HG02588 (cell line): ENCODE data around the gene ITGB8.

Experiments used
- ATAC-seq: cut with Tn5 transposase; IDR thresholded peaks from one replicate; pipeline ENCODE4 v1.9.1; 2021; ENCODE audit warnings: mild to moderate bottlenecking, moderate library complexity; ENCODE audit not compliant: unreplicated experiment

ITGB8 gene

GRCh38 chr7:20408467-20408826 lies 77.7 kb downstream of the ITGB8 start:
- no peak for ATAC-seq

DNA sequence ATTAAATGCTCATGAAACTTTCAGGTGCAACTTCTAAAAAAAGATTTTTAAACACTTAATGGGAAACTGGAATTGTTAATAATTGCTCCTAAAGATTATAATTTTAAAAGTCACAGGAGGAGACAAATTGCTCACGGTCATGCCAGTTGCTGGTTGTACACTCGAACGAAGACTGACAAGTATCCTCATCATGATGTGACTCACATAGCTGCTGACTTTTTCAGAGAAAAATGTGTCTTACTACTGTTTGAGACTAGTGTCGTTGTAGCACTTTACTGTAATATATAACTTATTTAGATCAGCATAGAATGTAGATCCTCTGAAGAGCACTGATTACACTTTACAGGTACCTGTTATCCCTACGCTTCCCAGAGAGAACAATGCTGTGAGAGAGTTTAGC lies 79.3 kb downstream of the ITGB8 start:
- no peak for ATAC-seq

DNA sequence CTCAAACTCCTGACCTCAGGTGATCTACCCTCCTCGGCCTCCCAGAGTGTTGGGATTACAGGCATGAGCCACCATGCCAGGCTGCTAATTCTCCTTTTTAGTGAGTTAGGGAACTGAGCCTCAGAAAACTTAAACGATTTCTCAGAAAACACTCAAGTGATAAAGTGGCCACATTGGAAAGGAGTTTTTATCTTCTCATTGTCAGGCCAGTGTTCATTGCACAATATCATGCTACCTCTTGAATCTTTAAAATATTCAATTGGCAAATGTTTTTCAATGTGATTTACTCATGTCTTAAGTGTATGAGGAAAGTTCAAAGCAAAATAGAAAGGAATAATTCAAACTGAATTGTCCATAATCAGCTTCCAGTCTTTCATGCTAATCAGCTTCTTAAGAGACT lies 80.7 kb downstream of the ITGB8 start:
- ATAC-seq = no peak

DNA sequence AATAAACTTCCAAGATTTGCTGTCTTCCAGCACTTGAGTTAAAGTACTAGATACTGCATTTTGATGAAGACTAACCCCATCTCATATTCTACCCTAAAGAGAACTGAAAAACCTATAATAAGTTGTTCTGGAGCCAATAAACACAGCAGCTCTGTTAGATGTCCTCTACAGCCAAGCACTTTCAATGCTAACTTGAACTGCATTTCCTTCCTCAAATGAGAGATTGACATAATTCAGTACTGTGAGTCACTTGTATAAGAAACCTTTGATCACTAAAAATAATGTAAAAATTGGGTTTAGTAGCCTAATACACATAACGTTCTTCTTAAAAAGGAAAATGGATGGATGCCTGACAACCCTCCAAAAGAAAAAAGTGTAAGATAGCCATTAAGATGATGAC lies 81.3 kb downstream of the ITGB8 start:
- ATAC-seq = no peak

DNA sequence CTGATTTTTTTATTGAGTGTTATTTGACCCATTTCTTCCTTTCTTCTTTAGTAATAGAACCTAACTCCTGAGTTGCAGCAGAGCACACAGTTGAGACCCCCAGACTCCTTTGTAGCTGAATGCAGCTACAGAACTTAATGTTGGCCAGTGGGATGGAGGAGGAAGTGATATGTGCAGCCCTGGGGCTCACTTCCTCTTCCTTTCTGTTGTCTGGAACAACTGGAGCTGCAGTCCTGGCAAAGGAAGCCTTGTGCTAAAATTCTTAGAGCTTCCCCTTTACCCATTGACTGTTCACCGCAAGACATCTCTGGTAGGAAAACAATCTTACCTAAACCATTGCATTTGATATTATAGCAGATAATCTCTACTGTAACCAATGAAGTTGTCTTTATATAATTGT lies 86.6 kb downstream of the ITGB8 start:
- no peak for ATAC-seq

- no peak for ATAC-seq
Observed at GRCh38 chr7:20417675-20418382, 87.1 kb downstream of the ITGB8 start.

- no peak for ATAC-seq
Observed at GRCh38 chr7:20424500-20424899, 93.8 kb downstream of the ITGB8 start.

GRCh38 chr7:20430664-20431063 lies 100.0 kb downstream of the ITGB8 start:
- ATAC-seq = no peak

- no peak for ATAC-seq
Observed at GRCh38 chr7:20431146-20431545, 100.4 kb downstream of the ITGB8 start.

DNA sequence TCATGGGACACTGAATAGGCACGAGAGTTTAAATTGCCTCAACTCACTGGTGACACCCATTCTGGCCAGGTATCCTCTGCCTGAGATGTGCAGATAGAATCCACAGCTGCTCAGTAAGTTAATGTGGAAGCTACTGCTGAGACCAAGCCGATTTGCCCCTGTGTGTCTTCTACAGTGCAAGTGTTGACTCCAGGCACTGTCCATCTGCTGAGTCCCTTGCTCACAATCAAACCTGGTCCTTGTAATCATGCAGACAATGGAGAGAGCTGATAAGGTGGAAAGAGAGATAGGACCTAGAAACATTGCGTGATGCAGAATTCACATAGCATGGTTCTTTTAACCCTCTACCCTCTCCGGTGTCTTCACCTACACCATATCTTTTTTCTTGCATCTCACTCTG lies 101.4 kb downstream of the ITGB8 start:
- no peak for ATAC-seq

- ATAC-seq = no peak
Observed at GRCh38 chr7:20435305-20435704, 104.6 kb downstream of the ITGB8 start.

- no peak for ATAC-seq
Observed at GRCh38 chr7:20438248-20438647, 107.5 kb downstream of the ITGB8 start.

GRCh38 chr7:20438694-20439376 lies 108.1 kb downstream of the ITGB8 start:
- peak; percentile 87 for ATAC-seq

DNA sequence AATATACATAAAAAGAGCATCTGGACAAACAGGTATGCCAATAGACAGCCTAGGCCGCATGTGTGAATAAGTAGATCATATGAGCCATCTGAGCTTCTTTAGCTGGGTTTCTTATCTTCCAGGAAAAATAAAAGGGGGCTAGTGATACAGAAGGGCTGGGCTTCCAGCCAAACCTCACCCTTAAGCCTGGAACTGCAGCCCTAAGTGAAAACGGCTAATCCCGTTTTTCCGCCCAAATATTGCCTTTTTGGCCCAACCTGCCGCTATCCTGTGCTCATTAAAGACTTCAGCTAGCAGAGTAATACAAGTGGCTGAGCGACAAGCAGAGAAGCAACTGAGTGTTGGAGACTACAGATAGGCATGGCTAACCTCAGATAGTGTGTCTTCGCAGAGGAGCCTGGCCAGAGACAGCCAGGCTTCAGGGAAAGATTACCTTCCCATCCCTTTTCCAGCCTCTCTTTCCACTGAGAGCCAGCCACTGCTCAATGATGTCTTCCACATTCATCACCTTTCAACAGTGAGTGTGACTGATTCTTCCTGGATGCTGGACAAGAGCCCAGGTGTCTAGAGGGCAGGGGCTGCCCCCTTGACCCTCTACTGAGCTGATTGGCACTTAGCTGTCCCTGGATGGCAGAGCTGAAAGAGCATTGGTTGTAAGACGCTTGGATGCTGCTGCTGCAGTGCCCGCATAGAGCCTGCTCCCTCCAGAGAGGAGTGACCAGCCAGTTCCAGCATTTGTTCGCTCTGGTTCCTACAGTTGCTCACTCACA lies 108.9 kb downstream of the ITGB8 start:
- no peak for ATAC-seq

DNA sequence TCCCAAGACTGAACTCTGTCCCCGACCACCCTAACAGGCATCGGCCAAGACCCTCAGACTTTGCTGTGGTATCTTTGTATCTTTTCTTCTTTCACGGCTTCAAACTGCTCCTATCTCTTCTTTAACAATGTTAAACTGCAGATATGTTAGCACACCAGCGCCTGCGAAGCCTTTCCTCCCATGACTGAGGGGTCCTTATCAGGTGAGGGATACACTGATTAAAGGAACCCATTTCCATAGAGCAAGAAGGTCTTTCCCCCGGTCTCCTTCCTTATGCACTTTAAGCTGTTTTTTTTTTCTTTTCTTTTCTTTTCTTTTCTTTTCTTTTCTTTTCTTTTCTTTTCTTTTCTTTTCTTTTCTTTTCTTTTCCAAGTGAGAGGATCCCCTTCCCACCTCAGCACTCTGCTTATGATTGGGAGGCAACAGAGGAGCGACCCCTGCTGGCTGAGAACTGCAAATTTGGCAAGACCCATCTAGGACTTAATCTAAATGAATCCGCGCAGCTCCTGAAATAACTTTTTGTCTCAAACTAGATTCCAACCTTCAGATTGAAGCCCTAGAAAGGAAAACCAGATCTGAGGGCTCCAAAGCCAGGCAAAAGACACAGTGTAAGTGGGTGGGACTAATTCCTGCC lies 109.9 kb downstream of the ITGB8 start:
- no peak for ATAC-seq

DNA sequence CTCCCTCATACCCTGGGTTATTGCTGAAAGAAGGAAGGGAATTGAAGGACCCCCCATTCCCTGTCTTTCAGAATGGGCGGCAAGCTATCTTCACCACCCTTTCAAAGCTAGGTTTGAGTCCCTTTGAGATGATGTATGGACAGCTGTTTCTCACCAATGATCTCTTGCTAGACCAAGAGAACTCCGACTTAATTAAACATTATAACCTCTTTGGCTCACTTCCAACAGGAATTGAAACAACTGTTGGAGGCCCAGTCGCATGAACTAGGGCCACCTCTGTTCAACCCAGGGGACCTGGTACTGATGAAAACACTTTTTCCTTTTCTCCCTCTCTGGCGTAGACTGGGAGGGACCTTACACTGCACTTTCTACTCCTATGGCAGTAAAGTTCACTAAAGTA lies 110.6 kb downstream of the ITGB8 start:
- no peak for ATAC-seq

DNA sequence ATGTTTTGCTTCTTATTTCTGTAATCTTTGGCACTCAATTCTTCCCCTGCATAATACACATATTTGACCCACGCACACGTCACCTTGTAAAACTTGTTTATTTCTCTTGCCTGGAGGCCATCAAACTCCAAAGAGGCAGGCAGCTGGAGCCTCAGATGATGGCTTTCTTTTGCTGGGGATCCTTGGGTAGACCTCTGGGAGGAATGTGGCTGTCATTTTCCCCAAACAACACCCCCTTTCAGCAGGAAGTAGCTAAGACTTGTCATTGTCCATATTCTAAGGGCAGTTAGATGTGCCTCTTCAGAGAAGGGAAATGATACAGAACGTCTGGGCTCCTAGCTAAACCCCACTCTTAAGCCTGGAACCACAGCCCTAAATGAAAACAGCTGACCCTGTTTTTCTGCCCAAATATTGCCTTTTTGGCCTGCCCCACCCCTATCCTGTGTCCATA lies 111.3 kb downstream of the ITGB8 start:
- ATAC-seq = no peak

GRCh38 chr7:20442951-20443350 lies 112.3 kb downstream of the ITGB8 start:
- no peak for ATAC-seq

DNA sequence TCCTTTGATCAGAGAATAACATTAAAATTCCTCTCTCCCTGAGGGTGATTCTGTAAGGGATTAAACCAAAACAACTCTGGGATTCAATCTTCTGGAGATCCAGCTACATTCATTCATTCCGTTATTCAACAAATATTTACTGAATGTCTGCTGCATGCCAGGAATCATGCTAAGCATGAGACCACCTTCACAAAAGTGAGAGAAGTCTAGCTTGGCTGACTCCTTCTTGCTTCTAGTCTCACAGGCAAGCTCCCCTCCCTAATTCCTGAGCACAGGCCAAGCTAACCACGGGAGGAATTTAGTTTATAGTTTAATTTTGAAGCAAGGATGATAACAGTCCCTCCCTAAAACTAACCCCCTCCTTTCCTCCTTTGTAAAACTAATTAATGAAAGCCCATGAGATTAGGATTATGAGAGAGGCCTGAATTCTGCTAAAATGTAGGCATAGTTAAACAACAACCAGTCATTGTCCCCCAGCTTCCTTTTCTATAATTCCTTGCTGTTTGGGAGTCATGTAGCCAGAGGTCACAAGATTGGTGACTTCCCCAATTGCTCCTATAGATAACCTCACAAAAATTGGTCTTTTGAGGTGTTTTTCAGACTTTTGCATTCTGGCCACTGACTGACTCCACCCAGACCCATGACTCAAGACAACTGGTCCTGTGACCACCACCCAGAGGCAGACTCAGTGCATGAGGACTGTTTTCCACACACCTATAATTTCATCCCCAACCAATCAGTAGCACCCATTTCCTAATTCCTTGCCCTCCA lies 113.5 kb downstream of the ITGB8 start:
- no peak for ATAC-seq

DNA sequence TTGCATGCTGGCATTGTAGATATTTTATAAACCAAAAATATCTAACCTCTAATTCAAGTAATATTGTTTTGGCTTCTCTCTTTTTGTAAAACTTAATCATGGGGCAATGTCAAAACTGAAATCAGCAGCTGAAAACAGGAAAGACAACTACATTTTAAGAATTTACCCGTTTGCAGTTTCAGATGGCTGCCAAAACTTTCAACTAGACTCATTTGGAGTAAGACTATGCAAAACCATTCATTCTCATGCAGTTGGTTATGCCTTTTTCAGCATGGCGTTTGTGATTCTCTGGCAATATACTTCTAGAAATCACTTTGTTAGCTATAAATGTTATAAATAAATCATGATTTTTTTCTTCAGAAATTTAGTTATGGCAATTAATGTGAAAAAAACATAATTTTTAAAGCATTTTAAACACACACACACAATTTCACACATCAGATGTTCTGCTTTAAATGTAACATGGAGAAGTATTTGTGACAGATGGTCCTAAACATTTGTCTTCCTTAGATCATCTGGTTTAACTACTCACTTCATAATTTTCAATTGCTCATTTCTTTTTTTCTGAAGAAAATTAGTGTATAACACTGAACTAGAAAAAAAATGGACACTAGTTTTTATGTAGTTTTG lies 116.4 kb downstream of the ITGB8 start:
- ATAC-seq = peak; percentile 85
